HepG2 (cell line): ENCODE data around the gene CD300LF. TPM values are rescaled to one million over a fixed set of nuclear protein-coding genes. Genes with fewer than 3 reads are reported as not detected.

Experiments
- ARNT2 ChIP-seq: sonication (generic); formaldehyde crosslinking; IDR thresholded peaks from 2 replicates; pipeline ENCODE4 v1.8.0; 2022; ENCODE audit warnings: mild to moderate bottlenecking, low read depth, missing genetic modification reagents, moderate library complexity
- ELF3 ChIP-seq: IDR thresholded peaks from 2 replicates; pipeline ENCODE4 v1.6.1; 2016; ENCODE audit warnings: missing genetic modification reagents, missing compliant biosample characterization
- FOXK1 ChIP-seq: sonication (generic); formaldehyde crosslinking; IDR thresholded peaks from 2 replicates; pipeline ENCODE4 v1.4.0; 2020; ENCODE audit warnings: low read depth, missing genetic modification reagents, borderline replicate concordance
- JARID2 ChIP-seq: sonication (generic); formaldehyde crosslinking; IDR thresholded peaks from 2 replicates; pipeline ENCODE4 v1.8.1; 2023; ENCODE audit warnings: missing genetic modification reagents, inconsistent platforms; ENCODE audit not compliant: insufficient replicate concordance
- MAFF ChIP-seq: IDR thresholded peaks from 2 replicates; pipeline ENCODE4 v1.6.1; 2011; ENCODE audit warnings: low read depth, low read length, improper control_type of control experiment
- NFRKB ChIP-seq: fragments of 450-650 bp; IDR thresholded peaks from 2 replicates; pipeline ENCODE4 v1.6.1; 2017
- RBAK ChIP-seq: sonication (generic); formaldehyde crosslinking; IDR thresholded peaks from 2 replicates; pipeline ENCODE4 v1.5.1; 2020; ENCODE audit warnings: mild to moderate bottlenecking, missing genetic modification reagents
- STAT5B ChIP-seq: sonication (generic); formaldehyde crosslinking; IDR thresholded peaks from 2 replicates; pipeline ENCODE4 v1.4.0; 2020; ENCODE audit warnings: missing genetic modification reagents
- TEAD3 ChIP-seq: optimal IDR thresholded peaks from 2 replicates; pipeline ENCODE3; 2016; ENCODE audit warnings: borderline replicate concordance
- ZNF121 ChIP-seq: sonication (generic); formaldehyde crosslinking; IDR thresholded peaks from 2 replicates; pipeline ENCODE4 v1.5.0; 2020; ENCODE audit warnings: mild to moderate bottlenecking, missing genetic modification reagents
- ZNF274 ChIP-seq: sonication (generic); formaldehyde crosslinking; IDR thresholded peaks from 2 replicates; pipeline ENCODE4 v1.5.1; 2020; ENCODE audit warnings: mild to moderate bottlenecking, missing genetic modification reagents
- ZNF460 ChIP-seq: sonication (generic); formaldehyde crosslinking; IDR thresholded peaks from 2 replicates; pipeline ENCODE4 v1.5.1; 2020; ENCODE audit warnings: missing genetic modification reagents, mild to moderate bottlenecking, borderline replicate concordance
- ZNF782 ChIP-seq: sonication (generic); formaldehyde crosslinking; IDR thresholded peaks from 2 replicates; pipeline ENCODE4 v1.4.0; 2020; ENCODE audit warnings: missing genetic modification reagents, mild to moderate bottlenecking, borderline replicate concordance
- ZXDC ChIP-seq: sonication (generic); formaldehyde crosslinking; IDR thresholded peaks from 2 replicates; pipeline ENCODE4 v1.5.0; 2020; ENCODE audit warnings: mild to moderate bottlenecking, missing genetic modification reagents
- polyA plus RNA-seq, 8 experiments: library from polyadenylated mRNA; depleted of rRNA in 3 of 8; stranded (reverse) in 7 of 8; unstranded in 1 of 8; fragments of >200 nt; fragmentation: Illumina TruSeq in 4 of 8; extraction: Trizol in 4 of 8; gene quantifications; 2 replicates each; pipeline versions ENCODE4 v1.2.1 to v1.2.3, GENCODE V29; 2011 to 2016; ENCODE audit warnings: low read depth in 4 of 8, missing spikeins in 1 of 8, mixed read lengths in 1 of 8; ENCODE audit not compliant: insufficient read depth in 1 of 8
- total RNA-seq, 5 experiments: library from RNA; depleted of rRNA; stranded (reverse); fragments of >200 nt; fragmentation: Illumina TruSeq; extraction: Trizol; gene quantifications; 2 replicates each; pipeline ENCODE4 v1.2.3, GENCODE V29; 2016; ENCODE audit warnings: low read depth in 1 of 5
- TF ChIP-seq, protein P1 (sequence below): sonication (generic); formaldehyde crosslinking; IDR thresholded peaks from 2 replicates; pipeline ENCODE4 v1.5.1; 2020; ENCODE audit warnings: mild to moderate bottlenecking, missing genetic modification reagents, borderline replicate concordance
- TF ChIP-seq, protein P2 (sequence below): sonication (generic); formaldehyde crosslinking; IDR thresholded peaks from 2 replicates; pipeline ENCODE4 v1.5.1; 2020; ENCODE audit warnings: missing genetic modification reagents, mild to moderate bottlenecking, borderline replicate concordance
- TF ChIP-seq, protein P3 (sequence below): sonication (generic); formaldehyde crosslinking; IDR thresholded peaks from 2 replicates; pipeline ENCODE4 v1.4.0; 2020; ENCODE audit warnings: missing genetic modification reagents, mild to moderate bottlenecking, borderline replicate concordance

Gene CD300LF
- total and polyA plus RNA-seq, 2 of the 13 experiments (the other 11 are each of a cell fraction or from before 2014, with no cell fraction given): not detected

GRCh38 chr17:74752822-74753401, 40.2 kb upstream of the CD300LF start (continued):
- TF ChIP-seq, protein P1, sequence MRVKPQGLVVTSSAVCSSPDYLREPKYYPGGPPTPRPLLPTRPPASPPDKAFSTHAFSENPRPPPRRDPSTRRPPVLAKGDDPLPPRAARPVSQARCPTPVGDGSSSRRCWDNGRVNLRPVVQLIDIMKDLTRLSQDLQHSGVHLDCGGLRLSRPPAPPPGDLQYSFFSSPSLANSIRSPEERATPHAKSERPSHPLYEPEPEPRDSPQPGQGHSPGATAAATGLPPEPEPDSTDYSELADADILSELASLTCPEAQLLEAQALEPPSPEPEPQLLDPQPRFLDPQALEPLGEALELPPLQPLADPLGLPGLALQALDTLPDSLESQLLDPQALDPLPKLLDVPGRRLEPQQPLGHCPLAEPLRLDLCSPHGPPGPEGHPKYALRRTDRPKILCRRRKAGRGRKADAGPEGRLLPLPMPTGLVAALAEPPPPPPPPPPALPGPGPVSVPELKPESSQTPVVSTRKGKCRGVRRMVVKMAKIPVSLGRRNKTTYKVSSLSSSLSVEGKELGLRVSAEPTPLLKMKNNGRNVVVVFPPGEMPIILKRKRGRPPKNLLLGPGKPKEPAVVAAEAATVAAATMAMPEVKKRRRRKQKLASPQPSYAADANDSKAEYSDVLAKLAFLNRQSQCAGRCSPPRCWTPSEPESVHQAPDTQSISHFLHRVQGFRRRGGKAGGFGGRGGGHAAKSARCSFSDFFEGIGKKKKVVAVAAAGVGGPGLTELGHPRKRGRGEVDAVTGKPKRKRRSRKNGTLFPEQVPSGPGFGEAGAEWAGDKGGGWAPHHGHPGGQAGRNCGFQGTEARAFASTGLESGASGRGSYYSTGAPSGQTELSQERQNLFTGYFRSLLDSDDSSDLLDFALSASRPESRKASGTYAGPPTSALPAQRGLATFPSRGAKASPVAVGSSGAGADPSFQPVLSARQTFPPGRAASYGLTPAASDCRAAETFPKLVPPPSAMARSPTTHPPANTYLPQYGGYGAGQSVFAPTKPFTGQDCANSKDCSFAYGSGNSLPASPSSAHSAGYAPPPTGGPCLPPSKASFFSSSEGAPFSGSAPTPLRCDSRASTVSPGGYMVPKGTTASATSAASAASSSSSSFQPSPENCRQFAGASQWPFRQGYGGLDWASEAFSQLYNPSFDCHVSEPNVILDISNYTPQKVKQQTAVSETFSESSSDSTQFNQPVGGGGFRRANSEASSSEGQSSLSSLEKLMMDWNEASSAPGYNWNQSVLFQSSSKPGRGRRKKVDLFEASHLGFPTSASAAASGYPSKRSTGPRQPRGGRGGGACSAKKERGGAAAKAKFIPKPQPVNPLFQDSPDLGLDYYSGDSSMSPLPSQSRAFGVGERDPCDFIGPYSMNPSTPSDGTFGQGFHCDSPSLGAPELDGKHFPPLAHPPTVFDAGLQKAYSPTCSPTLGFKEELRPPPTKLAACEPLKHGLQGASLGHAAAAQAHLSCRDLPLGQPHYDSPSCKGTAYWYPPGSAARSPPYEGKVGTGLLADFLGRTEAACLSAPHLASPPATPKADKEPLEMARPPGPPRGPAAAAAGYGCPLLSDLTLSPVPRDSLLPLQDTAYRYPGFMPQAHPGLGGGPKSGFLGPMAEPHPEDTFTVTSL (CRISPR knock-in tag): 0 out of 2 replicates have a peak, but pooled peaks have one; percentile 15
- no peak for TF ChIP-seq ZNF782
- TF ChIP-seq, protein P2, sequence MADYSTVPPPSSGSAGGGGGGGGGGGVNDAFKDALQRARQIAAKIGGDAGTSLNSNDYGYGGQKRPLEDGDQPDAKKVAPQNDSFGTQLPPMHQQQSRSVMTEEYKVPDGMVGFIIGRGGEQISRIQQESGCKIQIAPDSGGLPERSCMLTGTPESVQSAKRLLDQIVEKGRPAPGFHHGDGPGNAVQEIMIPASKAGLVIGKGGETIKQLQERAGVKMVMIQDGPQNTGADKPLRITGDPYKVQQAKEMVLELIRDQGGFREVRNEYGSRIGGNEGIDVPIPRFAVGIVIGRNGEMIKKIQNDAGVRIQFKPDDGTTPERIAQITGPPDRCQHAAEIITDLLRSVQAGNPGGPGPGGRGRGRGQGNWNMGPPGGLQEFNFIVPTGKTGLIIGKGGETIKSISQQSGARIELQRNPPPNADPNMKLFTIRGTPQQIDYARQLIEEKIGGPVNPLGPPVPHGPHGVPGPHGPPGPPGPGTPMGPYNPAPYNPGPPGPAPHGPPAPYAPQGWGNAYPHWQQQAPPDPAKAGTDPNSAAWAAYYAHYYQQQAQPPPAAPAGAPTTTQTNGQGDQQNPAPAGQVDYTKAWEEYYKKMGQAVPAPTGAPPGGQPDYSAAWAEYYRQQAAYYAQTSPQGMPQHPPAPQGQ (CRISPR knock-in tag): no peak
- TF ChIP-seq, protein P3, sequence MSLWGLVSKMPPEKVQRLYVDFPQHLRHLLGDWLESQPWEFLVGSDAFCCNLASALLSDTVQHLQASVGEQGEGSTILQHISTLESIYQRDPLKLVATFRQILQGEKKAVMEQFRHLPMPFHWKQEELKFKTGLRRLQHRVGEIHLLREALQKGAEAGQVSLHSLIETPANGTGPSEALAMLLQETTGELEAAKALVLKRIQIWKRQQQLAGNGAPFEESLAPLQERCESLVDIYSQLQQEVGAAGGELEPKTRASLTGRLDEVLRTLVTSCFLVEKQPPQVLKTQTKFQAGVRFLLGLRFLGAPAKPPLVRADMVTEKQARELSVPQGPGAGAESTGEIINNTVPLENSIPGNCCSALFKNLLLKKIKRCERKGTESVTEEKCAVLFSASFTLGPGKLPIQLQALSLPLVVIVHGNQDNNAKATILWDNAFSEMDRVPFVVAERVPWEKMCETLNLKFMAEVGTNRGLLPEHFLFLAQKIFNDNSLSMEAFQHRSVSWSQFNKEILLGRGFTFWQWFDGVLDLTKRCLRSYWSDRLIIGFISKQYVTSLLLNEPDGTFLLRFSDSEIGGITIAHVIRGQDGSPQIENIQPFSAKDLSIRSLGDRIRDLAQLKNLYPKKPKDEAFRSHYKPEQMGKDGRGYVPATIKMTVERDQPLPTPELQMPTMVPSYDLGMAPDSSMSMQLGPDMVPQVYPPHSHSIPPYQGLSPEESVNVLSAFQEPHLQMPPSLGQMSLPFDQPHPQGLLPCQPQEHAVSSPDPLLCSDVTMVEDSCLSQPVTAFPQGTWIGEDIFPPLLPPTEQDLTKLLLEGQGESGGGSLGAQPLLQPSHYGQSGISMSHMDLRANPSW (CRISPR knock-in tag): no peak
- no peak for TF ChIP-seq JARID2 (CRISPR knock-in tag)
- TF ChIP-seq MAFF: no peak
- no peak for TF ChIP-seq ZXDC (CRISPR knock-in tag)
- TF ChIP-seq ZNF460 (CRISPR knock-in tag): no peak
- TF ChIP-seq NFRKB: no peak
- no peak for TF ChIP-seq ZNF274
- TF ChIP-seq ARNT2: 0 out of 2 replicates have a peak, but pooled peaks have one; percentile 51
- TF ChIP-seq ELF3 (CRISPR knock-in tag): no peak
- TF ChIP-seq TEAD3: no peak
- no peak for TF ChIP-seq ZNF121 (CRISPR knock-in tag)
- TF ChIP-seq STAT5B: no peak
- TF ChIP-seq RBAK (CRISPR knock-in tag): no peak
- no peak; the same call in 1 of the 2 replicates for TF ChIP-seq FOXK1 (CRISPR knock-in tag)
